GM12878 (cell line): Measurements from ENCODE around the gene CMTM3. TPM values are rescaled to one million over a fixed set of nuclear protein-coding genes. Genes with fewer than 3 reads are reported as not detected.

Source experiments
- ATAC-seq: fragments of 200-7000 bp; cut with Tn5 transposase; 3 replicates; pipeline ENCODE4 v1.9.1; 2020; ENCODE audit warnings: mild to moderate bottlenecking, moderate library complexity
- BruUV-seq: library from RNA; stranded (reverse); fragments of 400-500 nt; replicated peaks from 2 replicates; lab custom pipeline; 2021; lab: Mats Ljungman, UMichigan
- CTCF ChIA-PET: fragments of 300-600 bp; sonication (Branson Sonifier 250); formaldehyde crosslinking; extraction: SDS; loops from one replicate; lab custom pipeline; 2021; ENCODE audit warnings: inconsistent platforms; lab: Yijun Ruan, JAX
- POLR2A ChIA-PET: fragments of 350-600 bp; formaldehyde crosslinking; extraction: SDS; loops from one replicate; lab custom pipeline; 2021; ENCODE audit warnings: inconsistent platforms; lab: Charles Lee
- RAD21 ChIA-PET: fragments of 300-600 bp; sonication (Branson Sonifier 250); formaldehyde crosslinking; loops from one replicate; lab custom pipeline; 2023; ENCODE audit warnings: antibody characterized with exemption; ENCODE audit not compliant: unreplicated experiment; lab: Charles Lee
- SMC1A ChIA-PET: fragments of 300-600 bp; sonication (Branson Sonifier 250); formaldehyde crosslinking; loops from one replicate; lab custom pipeline; 2023; ENCODE audit not compliant: unreplicated experiment, uncharacterized antibody; lab: Charles Lee
- DNase-seq: peaks from one replicate; pipeline ENCODE4 v3.0.0-alpha.2; 2011; ENCODE audit warnings: low read depth, low spot score
- FAIRE-seq: peaks from 3 replicates; lab custom pipeline; 2011; peaks lifted over from hg19 to GRCh38; lab: Jason Lieb, UNC
- H2AFZ ChIP-seq: 2 replicates; pipeline ENCODE4 v1.6.0; 2011; ENCODE audit warnings: low read depth, low read length, control low read depth; ENCODE audit not compliant: control insufficient read depth
- H3K27ac ChIP-seq: 2 replicates; pipeline ENCODE4 v1.5.1; 2011; ENCODE audit warnings: control low read depth; ENCODE audit not compliant: control insufficient read depth, insufficient read depth
- H3K27me3 ChIP-seq, 2 experiments: replicated peaks in 1 of 2; 2 replicates each; pipeline versions ENCODE4 v1.6.0 to v1.6.1; 2011; ENCODE audit warnings: low read length in 1 of 2; ENCODE audit not compliant: control insufficient read depth in 2 of 2, insufficient read depth in 2 of 2
- H3K36me3 ChIP-seq, 2 experiments: 2 replicates each; pipeline ENCODE4 v1.5.1; 2011; ENCODE audit warnings: low read length in 1 of 2; ENCODE audit not compliant: control insufficient read depth in 2 of 2, insufficient read depth in 2 of 2
- H3K4me1 ChIP-seq: 2 replicates; pipeline ENCODE4 v1.6.1; 2011; ENCODE audit warnings: mild to moderate bottlenecking, low read length, moderate library complexity, mixed read lengths; ENCODE audit not compliant: control insufficient read depth, insufficient read depth
- H3K4me2 ChIP-seq: 2 replicates; pipeline ENCODE4 v1.6.0; 2011; ENCODE audit warnings: control low read depth; ENCODE audit not compliant: control insufficient read depth, insufficient read depth
- H3K4me3 ChIP-seq: fragments of 200-600 bp; sonication (generic); 2 replicates; pipeline ENCODE4 v1.5.1; 2016
- H3K79me2 ChIP-seq: 2 replicates; pipeline ENCODE4 v1.6.0; 2011; ENCODE audit warnings: low read length; ENCODE audit not compliant: control insufficient read depth, insufficient read depth
- H3K9ac ChIP-seq: 2 replicates; pipeline ENCODE4 v1.8.0; 2011; ENCODE audit warnings: low read length, control low read depth, mixed read lengths; ENCODE audit not compliant: control insufficient read depth, insufficient read depth
- H3K9me3 ChIP-seq: replicated peaks from 3 replicates; pipeline ENCODE4 v1.5.1; 2011; ENCODE audit warnings: mild to moderate bottlenecking, low read length; ENCODE audit not compliant: control insufficient read depth, insufficient read depth
- H4K20me1 ChIP-seq: 2 replicates; pipeline ENCODE4 v1.6.0; 2011; ENCODE audit not compliant: control insufficient read depth, insufficient read depth
- CTCF ChIP-seq, 3 experiments: IDR thresholded peaks in 2 of 3; conservative IDR thresholded peaks in 1 of 3; 2 replicates each; pipeline ENCODE4 v1.5.1; 2011; ENCODE audit warnings: low read depth in 3 of 3, low read length in 3 of 3, mild to moderate bottlenecking in 3 of 3, control low read depth in 2 of 3, moderate library complexity in 2 of 3, inconsistent platforms in 1 of 3, mixed read lengths in 1 of 3; ENCODE audit not compliant: control insufficient read depth in 2 of 3, insufficient read depth in 1 of 3; ENCODE audit errors: extremely low read depth in 1 of 3
- EP300 ChIP-seq, 2 experiments: fragments of 150-350 bp in 1 of 2; IDR thresholded peaks; 2 replicates each; pipeline ENCODE4 v1.6.1; 2011 to 2012; ENCODE audit warnings: low read depth in 2 of 2, low read length in 2 of 2, borderline replicate concordance in 1 of 2, improper control_type of control experiment in 1 of 2, inconsistent platforms in 1 of 2; ENCODE audit not compliant: control insufficient read depth in 1 of 2
- GABPA ChIP-seq: IDR thresholded peaks from 2 replicates; pipeline ENCODE4 v1.6.1; 2014; ENCODE audit warnings: antibody characterized with exemption, low read depth, mild to moderate bottlenecking, inconsistent platforms
- MEF2A ChIP-seq: IDR thresholded peaks from 2 replicates; pipeline ENCODE4 v1.6.1; 2011; ENCODE audit warnings: low read depth, mild to moderate bottlenecking, low read length, moderate library complexity; ENCODE audit not compliant: insufficient read depth
- WGBS: methylation state at CpG from one replicate; pipeline ENCODE4 v1.1.6; 2016; ENCODE audit warnings: low lambda C conversion rate; ENCODE audit not compliant: insufficient replicate concordance, insufficient coverage; ENCODE audit errors: missing lambda C conversion rate; 5-methylcytosine and 5-hydroxymethylcytosine counted together
- in situ Hi-C: fragments of 300-500 bp; cut with MboI; formaldehyde crosslinking; loops from 9 replicates; pipeline ENCODE4 v1.14.3; 2018; ENCODE audit warnings: mixed read lengths
- intact Hi-C: fragments of 100-400 bp; cut with micrococcal nuclease; formaldehyde crosslinking; loops from one replicate; pipeline ENCODE4 v1.14.2; 2022; ENCODE audit not compliant: unreplicated experiment
- polyA plus RNA-seq, 11 experiments: library from polyadenylated mRNA; depleted of rRNA in 4 of 11; unstranded in 6 of 11; stranded (reverse) in 5 of 11; fragments of >200 nt; fragmentation: Nextera tagmentation in 4 of 11; fragmentation: Illumina TruSeq in 1 of 11; extraction: Ambion mirVana in 4 of 11; extraction: Trizol in 1 of 11; gene quantifications; 1 replicate in 1 of 11; 2 replicates in 10 of 11; pipeline versions ENCODE4 v1.2.1 to v1.2.3, GENCODE V29; 2011 to 2016; ENCODE audit warnings: inconsistent platforms in 2 of 11, missing spikeins in 2 of 11, low read depth in 1 of 11
- total RNA-seq, 4 experiments: library from RNA; depleted of rRNA in 3 of 4; stranded (reverse); fragments of >200 nt in 3 of 4; fragmentation: Illumina TruSeq in 1 of 4; extraction: Trizol in 1 of 4; gene quantifications; 2 replicates each; pipeline versions ENCODE4 v1.2.1 to v1.2.3, GENCODE V29; 2013 to 2021
- TF ChIP-seq, protein P1 (sequence below): fragments of 450-650 bp; conservative IDR thresholded peaks from 2 replicates; pipeline ENCODE4 v1.6.1; 2017; ENCODE audit warnings: mild to moderate bottlenecking, moderate library complexity
- TF ChIP-seq, protein P2 (sequence below): IDR thresholded peaks from 2 replicates; pipeline ENCODE4 v1.6.1; 2012; ENCODE audit warnings: low read depth, low read length, improper control_type of control experiment
- TF ChIP-seq, protein P3 (sequence below): IDR thresholded peaks from 2 replicates; pipeline ENCODE4 v1.6.1; 2011; ENCODE audit warnings: low read depth, mild to moderate bottlenecking, low read length, moderate library complexity, borderline replicate concordance; ENCODE audit errors: extremely low read depth

Gene CMTM3
- total and polyA plus RNA-seq, 10 of the 15 experiments (the other 5 are each of a cell fraction or from before 2014, with no cell fraction given) = 5.4 to 47.4 (median 28.6) TPM

DNA sequence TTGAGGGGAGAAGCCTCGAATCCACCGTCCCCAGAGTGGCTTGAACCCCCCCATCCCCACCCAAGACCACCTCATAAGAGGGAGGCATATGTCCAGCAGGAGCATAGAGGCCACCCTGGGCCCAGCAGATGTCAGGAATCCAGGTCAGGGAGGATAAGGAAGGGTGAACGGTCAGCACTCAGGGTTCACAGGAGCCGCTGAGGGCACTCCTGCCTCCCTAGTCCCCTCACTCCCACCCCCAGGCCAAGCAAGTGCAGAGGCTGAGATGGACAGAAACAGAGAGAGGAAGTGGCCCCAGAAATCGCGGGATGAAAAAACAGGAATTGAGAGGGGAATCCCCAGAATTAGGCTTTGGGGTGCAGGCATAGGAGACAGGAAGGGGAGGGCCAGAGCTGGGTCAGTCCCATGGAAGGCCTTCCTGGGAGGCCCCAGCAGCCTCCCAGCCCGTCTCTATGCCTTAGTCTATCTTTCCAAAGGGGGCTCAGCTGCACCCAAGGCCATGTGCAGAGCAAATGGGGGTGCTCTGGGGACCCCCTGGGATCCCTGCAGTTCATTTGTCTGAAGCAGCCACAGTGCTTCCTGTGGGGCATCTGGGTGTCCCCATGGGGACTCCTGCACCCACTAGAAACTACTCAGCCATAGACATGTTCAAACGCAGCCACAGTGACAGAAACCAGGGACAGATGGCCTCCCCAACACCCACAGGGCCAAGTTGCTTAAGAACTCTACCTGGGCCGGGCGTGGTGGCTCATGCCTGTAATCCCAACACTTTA lies 1.7 kb downstream of the CMTM3 start (continued):
- TF ChIP-seq, protein P1, sequence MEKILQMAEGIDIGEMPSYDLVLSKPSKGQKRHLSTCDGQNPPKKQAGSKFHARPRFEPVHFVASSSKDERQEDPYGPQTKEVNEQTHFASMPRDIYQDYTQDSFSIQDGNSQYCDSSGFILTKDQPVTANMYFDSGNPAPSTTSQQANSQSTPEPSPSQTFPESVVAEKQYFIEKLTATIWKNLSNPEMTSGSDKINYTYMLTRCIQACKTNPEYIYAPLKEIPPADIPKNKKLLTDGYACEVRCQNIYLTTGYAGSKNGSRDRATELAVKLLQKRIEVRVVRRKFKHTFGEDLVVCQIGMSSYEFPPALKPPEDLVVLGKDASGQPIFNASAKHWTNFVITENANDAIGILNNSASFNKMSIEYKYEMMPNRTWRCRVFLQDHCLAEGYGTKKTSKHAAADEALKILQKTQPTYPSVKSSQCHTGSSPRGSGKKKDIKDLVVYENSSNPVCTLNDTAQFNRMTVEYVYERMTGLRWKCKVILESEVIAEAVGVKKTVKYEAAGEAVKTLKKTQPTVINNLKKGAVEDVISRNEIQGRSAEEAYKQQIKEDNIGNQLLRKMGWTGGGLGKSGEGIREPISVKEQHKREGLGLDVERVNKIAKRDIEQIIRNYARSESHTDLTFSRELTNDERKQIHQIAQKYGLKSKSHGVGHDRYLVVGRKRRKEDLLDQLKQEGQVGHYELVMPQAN = no peak
- 0 out of 4 replicates have a peak, but pooled peaks of 1 of the 2 experiments have one; percentile 9 for TF ChIP-seq EP300 (IDR thresholded peaks at IDR 0.05; ENCODE audit: borderline replicate concordance in 1 of 2, control insufficient read depth in 1 of 2, low read depth in 2 of 2, low read length in 2 of 2)
- TF ChIP-seq MEF2A = 0 out of 2 replicates have a peak, but pooled peaks have one; percentile 12
- no peak for TF ChIP-seq GABPA

GRCh38 chr16:66608241-66609138 lies 4.0 kb downstream of the CMTM3 start:
- WGBS = 26% methylated on average over 17 of the region's 17 CpGs
- intact Hi-C loops = loop anchor here (1.0 to 5.0 kb wide), 2 partner anchors 56 to 259 kb away; partner anchors contain the start of genes CKLF and TK2
- SMC1A ChIA-PET = interaction anchor here (0.6 to 3.0 kb wide), 11 partner anchors 8 to 259 kb away, joined by 3 to 21 read pairs (median 4); no protein-coding TSS in a partner anchor
- BruUV-seq = no TSS peak
- CTCF ChIA-PET = interaction anchor here (0.6 to 4.5 kb wide), 48 partner anchors 9 to 492 kb away, joined by 3 to 36 read pairs (median 4); partner anchors contain the start of genes CKLF and DYNC1LI2
- Histone ChIP-seq H3K79me2 (no peaks in the 10 kb centered on the region), H3K36me3 (peaks cover 0 to 21% of the 10 kb centered on the region in 2 experiments; a peak in 2 of 4 replicates), H3K9me3 (no peaks in the 10 kb centered on the region), H2AFZ (no peak overlapping the region), H3K4me1 (peaks cover 15% of the 10 kb centered on the region), H3K27ac (no peak overlapping the region), H4K20me1 (no peaks in the 10 kb centered on the region), H3K4me3 (no peak overlapping the region), H3K4me2 (no peak overlapping the region), H3K9ac (no peak overlapping the region), H3K27me3 (no peaks in the 10 kb centered on the region)
- in situ Hi-C loops = no loop called here
- POLR2A ChIA-PET = interaction anchor here (1.1 kb wide), 1 partner anchor 68 kb away, joined by 3 read pairs; no protein-coding TSS in a partner anchor
- peak; percentile 53 for ATAC-seq
- FAIRE-seq = peak; percentile 68
- RAD21 ChIA-PET = interaction anchor here (0.6 to 1.8 kb wide), 12 partner anchors 18 to 265 kb away, joined by 3 to 10 read pairs (median 3); partner anchors contain the start of gene CDH5
- DNase-seq = no peak
- TF ChIP-seq, protein P2, sequence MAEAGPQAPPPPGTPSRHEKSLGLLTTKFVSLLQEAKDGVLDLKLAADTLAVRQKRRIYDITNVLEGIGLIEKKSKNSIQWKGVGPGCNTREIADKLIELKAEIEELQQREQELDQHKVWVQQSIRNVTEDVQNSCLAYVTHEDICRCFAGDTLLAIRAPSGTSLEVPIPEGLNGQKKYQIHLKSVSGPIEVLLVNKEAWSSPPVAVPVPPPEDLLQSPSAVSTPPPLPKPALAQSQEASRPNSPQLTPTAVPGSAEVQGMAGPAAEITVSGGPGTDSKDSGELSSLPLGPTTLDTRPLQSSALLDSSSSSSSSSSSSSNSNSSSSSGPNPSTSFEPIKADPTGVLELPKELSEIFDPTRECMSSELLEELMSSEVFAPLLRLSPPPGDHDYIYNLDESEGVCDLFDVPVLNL = no peak
- TF ChIP-seq, protein P3, sequence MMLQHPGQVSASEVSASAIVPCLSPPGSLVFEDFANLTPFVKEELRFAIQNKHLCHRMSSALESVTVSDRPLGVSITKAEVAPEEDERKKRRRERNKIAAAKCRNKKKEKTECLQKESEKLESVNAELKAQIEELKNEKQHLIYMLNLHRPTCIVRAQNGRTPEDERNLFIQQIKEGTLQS = no peak
- peak; percentile 91 to 95 (median 92) for TF ChIP-seq CTCF (IDR thresholded peaks at IDR 0.05 in 2 of 3, conservative IDR thresholded peaks at IDR 0.05 in 1 of 3; ENCODE audit: control insufficient read depth in 2 of 3, extremely low read depth in 1 of 3, insufficient read depth in 1 of 3, low read depth in 3 of 3, low read length in 3 of 3)
